ENCODE data around the gene LTO1.

DNA sequence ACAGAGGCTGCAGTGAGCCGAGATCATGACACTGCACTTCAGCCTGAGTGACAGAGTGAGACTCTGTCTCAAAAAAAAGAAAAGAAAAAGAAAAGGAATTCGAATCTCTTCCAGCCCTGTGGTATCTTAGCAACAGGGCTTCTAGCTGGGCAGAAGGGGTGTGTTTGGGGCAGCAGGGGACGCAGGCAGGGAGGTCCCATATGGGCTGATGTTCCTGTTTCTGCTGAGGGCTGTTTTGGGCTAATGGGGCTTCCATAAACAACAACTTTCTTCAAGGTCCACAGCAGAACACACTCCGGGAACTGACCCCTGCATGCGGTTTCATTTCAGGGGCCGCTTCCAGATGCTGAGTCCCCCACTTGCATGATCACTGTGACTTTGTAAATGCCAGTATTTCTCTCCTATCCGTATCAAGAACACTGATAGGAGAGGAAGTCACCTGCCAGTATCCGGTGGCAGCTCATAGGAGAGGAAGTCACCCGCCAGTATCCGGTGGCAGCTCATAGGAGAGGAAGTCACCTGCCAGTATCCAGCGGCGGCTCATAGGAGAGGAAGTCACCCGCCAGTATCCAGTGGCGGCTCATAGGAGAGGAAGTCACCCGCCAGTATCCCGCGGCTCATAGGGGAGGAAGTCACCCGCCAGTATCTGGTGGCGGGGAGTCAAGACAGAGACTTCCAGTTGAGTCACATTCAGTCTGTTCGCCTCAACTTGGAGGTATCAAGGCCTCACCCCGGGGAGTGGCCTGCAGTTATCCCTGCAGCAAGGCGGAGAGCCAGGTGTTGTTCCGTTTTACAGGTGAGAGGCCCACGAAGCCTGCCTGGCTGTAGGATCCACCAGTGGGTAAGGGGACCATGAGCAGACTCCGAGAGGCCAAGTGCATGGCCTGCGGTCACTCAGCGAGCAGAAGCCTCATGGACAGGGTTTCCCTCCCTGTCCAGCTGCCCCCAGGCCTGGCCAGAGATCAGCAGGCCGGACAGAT lies 37.0 kb upstream of the LTO1 start:
- TF ChIP-seq SUZ12 (IDR thresholded peaks at IDR 0.05; ENCODE audit: extremely low read depth, insufficient read depth, insufficient read length) (no peak), YY1 (IDR thresholded peaks at IDR 0.05; ENCODE audit: insufficient read depth, insufficient read length) (no peak), ZNF274 (IDR thresholded peaks at IDR 0.05; ENCODE audit: low read depth, low read length) (no peak)
